Uterus (tissue), 4 donors: Measurements from ENCODE around the gene BRSK2. TPM values are rescaled to one million over a fixed set of nuclear protein-coding genes. Genes with fewer than 3 reads are reported as not detected.

Source experiments
- DNase-seq, 2 donors: peaks; one replicate each; pipeline ENCODE4 v3.0.0-alpha.2; 2019 to 2020
- H3K27ac ChIP-seq, 2 donors: fragments of 200-600 bp; sonication (generic); 1 replicate in 1 of 2; 2 replicates in 1 of 2; pipeline ENCODE4 v1.5.1; 2016 to 2018
- H3K27me3 ChIP-seq, 2 donors: fragments of 200-600 bp; sonication (generic); one replicate each; pipeline ENCODE4 v1.5.1; 2018 to 2019; ENCODE audit warnings: control low read depth in 1 of 2
- H3K36me3 ChIP-seq, 2 donors: fragments of 200-600 bp; sonication (generic); one replicate each; pipeline ENCODE4 v1.5.1; 2019; ENCODE audit warnings: control low read depth in 1 of 2
- H3K4me1 ChIP-seq, 2 donors: fragments of 200-600 bp; sonication (generic); one replicate each; pipeline ENCODE4 v1.5.1; 2018 to 2019; ENCODE audit warnings: control low read depth in 1 of 2
- H3K4me3 ChIP-seq, 2 donors: fragments of 200-600 bp; sonication (generic); 1 replicate in 1 of 2; 2 replicates in 1 of 2; pipeline ENCODE4 v1.5.1; 2018 to 2019; ENCODE audit warnings: mild to moderate bottlenecking in 1 of 2
- H3K9me3 ChIP-seq, 2 donors: fragments of 200-600 bp; sonication (generic); one replicate each; pipeline ENCODE4 v1.5.1; 2019; ENCODE audit warnings: control low read depth in 1 of 2
- CTCF ChIP-seq, 4 experiments: fragments of 200-600 bp in 2 of 4; fragments of 450-650 bp in 2 of 4; sonication (generic) in 2 of 4; IDR thresholded peaks; one replicate each; pipeline ENCODE4 v1.5.1; 2016 to 2019; ENCODE audit warnings: antibody characterized with exemption in 4 of 4, mild to moderate bottlenecking in 2 of 4, moderate library complexity in 1 of 4
- POLR2A ChIP-seq, 2 donors: fragments of 450-650 bp; IDR thresholded peaks; one replicate each; pipeline ENCODE4 v1.6.1; 2016; ENCODE audit warnings: antibody characterized with exemption in 2 of 2, mild to moderate bottlenecking in 1 of 2, moderate library complexity in 1 of 2
- intact Hi-C: fragments of 100-400 bp; cut with DNase I; formaldehyde crosslinking; loops from one replicate; pipeline ENCODE4 v1.15.1; 2023; ENCODE audit warnings: low total_unique reads
- total RNA-seq, 4 donors: library from RNA; depleted of rRNA in 3 of 4; stranded (reverse); fragments of >200 nt in 3 of 4; gene quantifications; one replicate each; pipeline versions ENCODE4 v1.1.0 to v1.2.4, GENCODE V29; 2014 to 2023
- donor health status: DM: yes; HTN: yes; CAD: no.

Gene BRSK2
- total RNA-seq, 4 donors from 2014 or later, result 1.5 to 2.2 TPM; not detected in 2

GRCh38 chr11:1499899-1500298 lies 110.2 kb downstream of the BRSK2 start:
- Histone ChIP-seq H3K27me3 (no peaks in the 10 kb centered on the region), H3K9me3 (no peaks in the 10 kb centered on the region), H3K4me3 (no peak overlapping the region), H3K36me3 (no peaks in the 10 kb centered on the region), H3K27ac (no peak overlapping the region), H3K4me1 (peaks cover 0 to 15% of the 10 kb centered on the region in 2 donors)
- TF ChIP-seq POLR2A (IDR thresholded peaks at IDR 0.05), result no peak
- no peak for TF ChIP-seq CTCF (IDR thresholded peaks at IDR 0.05)
- no peak for DNase-seq
- intact Hi-C loops, result no loop called here

- H3K36me3 ChIP-seq, result no peaks in the 10 kb centered on the region
- intact Hi-C loops, result no loop called here
- no peaks in the 10 kb centered on the region for H3K9me3 ChIP-seq
- no peak for DNase-seq
- no peaks in the 10 kb centered on the region for H3K27me3 ChIP-seq
- no peak overlapping the region for H3K27ac ChIP-seq
- no peak for TF ChIP-seq POLR2A (IDR thresholded peaks at IDR 0.05)
- no peak for TF ChIP-seq CTCF (IDR thresholded peaks at IDR 0.05)
- peaks cover 0 to 15% of the 10 kb centered on the region in 2 donors for H3K4me1 ChIP-seq
- H3K4me3 ChIP-seq, result no peak overlapping the region
Measured at GRCh38 chr11:1500466-1501420, 111.0 kb downstream of the BRSK2 start.

GRCh38 chr11:1501421-1502167 lies 111.9 kb downstream of the BRSK2 start:
- Histone ChIP-seq H3K27ac (no peak overlapping the region), H3K36me3 (no peaks in the 10 kb centered on the region), H3K9me3 (no peaks in the 10 kb centered on the region), H3K4me1 (peaks cover 0 to 15% of the 10 kb centered on the region in 2 donors), H3K27me3 (no peaks in the 10 kb centered on the region), H3K4me3 (no peak overlapping the region)
- DNase-seq, result no peak
- TF ChIP-seq CTCF (IDR thresholded peaks at IDR 0.05) (no peak), POLR2A (IDR thresholded peaks at IDR 0.05) (no peak)
- intact Hi-C loops, result no loop called here

GRCh38 chr11:1502168-1502953 lies 112.6 kb downstream of the BRSK2 start:
- H3K4me1 ChIP-seq, result peaks cover 0 to 15% of the 10 kb centered on the region in 2 donors
- no peak for DNase-seq
- intact Hi-C loops, result no loop called here
- H3K27ac ChIP-seq, result no peak overlapping the region
- no peak overlapping the region for H3K4me3 ChIP-seq
- TF ChIP-seq POLR2A (IDR thresholded peaks at IDR 0.05) (no peak), CTCF (IDR thresholded peaks at IDR 0.05) (no peak)
- H3K9me3 ChIP-seq, result no peaks in the 10 kb centered on the region
- H3K27me3 ChIP-seq, result no peaks in the 10 kb centered on the region
- H3K36me3 ChIP-seq, result no peaks in the 10 kb centered on the region
